Measurements from ENCODE around the gene NRK.
"Not testable (repeated sequence)": the region's sequence is repeated elsewhere in the genome, so short reads cannot be mapped to it uniquely, and the experiment has no call there.

The NRK gene

GRCh38 chrX:105829011-105829410 lies 6.7 kb downstream of the NRK start:
- Histone ChIP-seq H3K4me3 (ENCODE audit: low read depth, low read length) (no peak overlapping the region), H3K27ac (no peak overlapping the region), H3K27me3 (ENCODE audit: insufficient read depth, low read depth, severe bottlenecking) (peaks cover 16% of the 10 kb centered on the region), H3K9me3 (ENCODE audit: severe bottlenecking) (no peaks in the 10 kb centered on the region), H3K36me3 (no peaks in the 10 kb centered on the region)
- no peak for DNase-seq
- TF ChIP-seq CTCF (IDR thresholded peaks at IDR 0.05; ENCODE audit: low read depth, low read length), result no peak

GRCh38 chrX:105837232-105837631 lies 14.9 kb downstream of the NRK start:
- no peak overlapping the region for H3K27ac ChIP-seq
- no peaks in the 10 kb centered on the region for H3K9me3 ChIP-seq (ENCODE audit: severe bottlenecking)
- no peak for DNase-seq
- H3K36me3 ChIP-seq, result no peaks in the 10 kb centered on the region
- no peak for TF ChIP-seq CTCF (IDR thresholded peaks at IDR 0.05; ENCODE audit: low read depth, low read length)
- peaks cover 22% of the 10 kb centered on the region for H3K27me3 ChIP-seq (ENCODE audit: insufficient read depth, low read depth, severe bottlenecking)
- no peak overlapping the region for H3K4me3 ChIP-seq (ENCODE audit: low read depth, low read length)

- Histone ChIP-seq H3K27me3 (ENCODE audit: insufficient read depth, low read depth, severe bottlenecking) (peaks cover 39% of the 10 kb centered on the region), H3K36me3 (no peaks in the 10 kb centered on the region), H3K27ac (no peak overlapping the region), H3K9me3 (ENCODE audit: severe bottlenecking) (no peaks in the 10 kb centered on the region), H3K4me3 (ENCODE audit: low read depth, low read length) (no peak overlapping the region)
- TF ChIP-seq CTCF (IDR thresholded peaks at IDR 0.05; ENCODE audit: low read depth, low read length), result no peak
- DNase-seq, result no peak
Observed at GRCh38 chrX:105845631-105846030, 23.3 kb downstream of the NRK start.

GRCh38 chrX:105850100-105850499 lies 27.8 kb downstream of the NRK start:
- not testable (repeated sequence) for H3K27ac ChIP-seq; H3K36me3 ChIP-seq; H3K9me3 ChIP-seq (ENCODE audit: severe bottlenecking); DNase-seq; H3K4me3 ChIP-seq (ENCODE audit: low read depth, low read length)
- H3K27me3 ChIP-seq (ENCODE audit: insufficient read depth, low read depth, severe bottlenecking), result peaks cover 34% of the 10 kb centered on the region

GRCh38 chrX:105865709-105866108 lies 43.4 kb downstream of the NRK start:
- no peak overlapping the region for H3K27ac ChIP-seq
- H3K9me3 ChIP-seq (ENCODE audit: severe bottlenecking), result no peaks in the 10 kb centered on the region
- no peak overlapping the region for H3K4me3 ChIP-seq (ENCODE audit: low read depth, low read length)
- H3K36me3 ChIP-seq, result no peaks in the 10 kb centered on the region
- no peak for DNase-seq
- H3K27me3 ChIP-seq (ENCODE audit: insufficient read depth, low read depth, severe bottlenecking), result peaks cover 8% of the 10 kb centered on the region
- TF ChIP-seq CTCF (IDR thresholded peaks at IDR 0.05; ENCODE audit: low read depth, low read length), result no peak

- Histone ChIP-seq H3K4me3 (ENCODE audit: low read depth, low read length) (no peak overlapping the region), H3K36me3 (no peaks in the 10 kb centered on the region), H3K27ac (no peak overlapping the region), H3K27me3 (ENCODE audit: insufficient read depth, low read depth, severe bottlenecking) (peaks cover 13% of the 10 kb centered on the region), H3K9me3 (ENCODE audit: severe bottlenecking) (no peaks in the 10 kb centered on the region)
- no peak for TF ChIP-seq CTCF (IDR thresholded peaks at IDR 0.05; ENCODE audit: low read depth, low read length)
- DNase-seq, result no peak
Observed at GRCh38 chrX:105869701-105870100, 47.4 kb downstream of the NRK start.
